Stimulated activated CD4-positive, alpha-beta T cell treated with anti-CD3 and anti-CD28 coated beads, TNF-alpha, amount 100 ng/mL, for 1 hour (primary cell): Measurements from ENCODE around the gene PITPNM3.

Experiments used
- DNase-seq, 3 donors: peaks; one replicate each; pipeline ENCODE4 v3.0.0-alpha.2; 2020; ENCODE audit warnings: low read depth in 3 of 3, low spot score in 1 of 3

PITPNM3 gene

GRCh38 chr17:6526362-6527152, 29.8 kb downstream of the PITPNM3 start:
- DNase-seq = no peak

- no peak for DNase-seq
Observed at GRCh38 chr17:6525731-6526130, 30.6 kb downstream of the PITPNM3 start.

GRCh38 chr17:6525141-6525540, 31.2 kb downstream of the PITPNM3 start:
- no peak for DNase-seq

- no peak for DNase-seq
Observed at GRCh38 chr17:6524520-6524919, 31.8 kb downstream of the PITPNM3 start.

GRCh38 chr17:6523809-6524355, 32.5 kb downstream of the PITPNM3 start:
- no peak for DNase-seq

- no peak for DNase-seq
Observed at GRCh38 chr17:6523330-6523729, 33.0 kb downstream of the PITPNM3 start.

GRCh38 chr17:6521586-6521985, 34.8 kb downstream of the PITPNM3 start:
- DNase-seq = no peak

- no peak for DNase-seq
Observed at GRCh38 chr17:6517062-6517461, 39.3 kb downstream of the PITPNM3 start.

- no peak for DNase-seq
Observed at GRCh38 chr17:6514371-6514770, 42.0 kb downstream of the PITPNM3 start.

- no peak for DNase-seq
Observed at GRCh38 chr17:6512552-6512951, 43.8 kb downstream of the PITPNM3 start.

- DNase-seq = no peak
Observed at GRCh38 chr17:6510321-6510977, 45.9 kb downstream of the PITPNM3 start.

GRCh38 chr17:6509921-6510320, 46.4 kb downstream of the PITPNM3 start:
- DNase-seq = no peak

- DNase-seq = no peak
Observed at GRCh38 chr17:6509031-6509771, 47.2 kb downstream of the PITPNM3 start.

- no peak for DNase-seq
Observed at GRCh38 chr17:6508519-6509030, 47.8 kb downstream of the PITPNM3 start.

GRCh38 chr17:6508016-6508415, 48.3 kb downstream of the PITPNM3 start:
- no peak for DNase-seq

- DNase-seq = no peak
Observed at GRCh38 chr17:6507535-6507934, 48.8 kb downstream of the PITPNM3 start.

- no peak for DNase-seq
Observed at GRCh38 chr17:6506679-6507231, 49.6 kb downstream of the PITPNM3 start.

- no peak for DNase-seq
Observed at GRCh38 chr17:6505425-6506142, 50.8 kb downstream of the PITPNM3 start.

- no peak for DNase-seq
Observed at GRCh38 chr17:6503641-6504195, 52.6 kb downstream of the PITPNM3 start.

GRCh38 chr17:6502871-6503509, 53.4 kb downstream of the PITPNM3 start:
- no peak for DNase-seq
